ENCODE measurements around the gene GOLGA6L7. TPM values are rescaled to one million over a fixed set of nuclear protein-coding genes. Genes with fewer than 3 reads are reported as not detected.

The GOLGA6L7 gene, protein sequence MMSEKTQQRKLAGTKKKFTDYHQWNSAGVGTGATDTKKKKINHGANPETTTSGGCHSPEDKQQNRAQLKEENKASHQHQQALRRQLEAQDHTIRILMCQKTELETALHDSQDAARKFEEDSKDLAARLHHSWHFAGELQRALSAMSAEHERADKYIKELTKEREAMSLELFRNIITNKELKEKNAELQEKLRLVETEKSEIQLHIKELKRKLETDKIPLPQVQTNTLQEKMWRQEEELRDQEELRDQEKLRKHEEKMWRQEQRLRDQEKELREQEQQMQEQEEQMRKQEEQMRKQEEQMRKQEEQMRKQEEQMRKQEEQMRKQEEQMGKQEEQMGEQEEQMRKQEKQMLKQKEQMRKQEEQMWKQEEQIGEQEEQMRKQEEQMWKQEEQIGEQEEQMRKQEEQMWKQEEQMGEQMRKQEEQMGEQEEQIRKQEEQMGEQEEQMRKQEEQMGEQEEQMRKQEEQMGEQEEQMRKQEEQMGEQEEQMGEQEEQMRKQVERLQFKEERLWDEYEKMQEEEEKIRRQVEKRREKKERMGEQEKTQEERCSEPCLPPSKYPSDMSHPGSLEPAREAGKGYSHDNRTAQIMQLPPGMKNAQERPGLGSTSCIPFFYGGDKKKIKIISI
- total RNA-seq = not detected in 2 replicates

GRCh38 chr15:28848521-28848920 is at the start of gene GOLGA6L7:
Gene GOLGA6L7, minus strand, starts transcription at chr15:28848644. Its CDS starts 95 bp downstream, at chr15:28848549.

DNA sequence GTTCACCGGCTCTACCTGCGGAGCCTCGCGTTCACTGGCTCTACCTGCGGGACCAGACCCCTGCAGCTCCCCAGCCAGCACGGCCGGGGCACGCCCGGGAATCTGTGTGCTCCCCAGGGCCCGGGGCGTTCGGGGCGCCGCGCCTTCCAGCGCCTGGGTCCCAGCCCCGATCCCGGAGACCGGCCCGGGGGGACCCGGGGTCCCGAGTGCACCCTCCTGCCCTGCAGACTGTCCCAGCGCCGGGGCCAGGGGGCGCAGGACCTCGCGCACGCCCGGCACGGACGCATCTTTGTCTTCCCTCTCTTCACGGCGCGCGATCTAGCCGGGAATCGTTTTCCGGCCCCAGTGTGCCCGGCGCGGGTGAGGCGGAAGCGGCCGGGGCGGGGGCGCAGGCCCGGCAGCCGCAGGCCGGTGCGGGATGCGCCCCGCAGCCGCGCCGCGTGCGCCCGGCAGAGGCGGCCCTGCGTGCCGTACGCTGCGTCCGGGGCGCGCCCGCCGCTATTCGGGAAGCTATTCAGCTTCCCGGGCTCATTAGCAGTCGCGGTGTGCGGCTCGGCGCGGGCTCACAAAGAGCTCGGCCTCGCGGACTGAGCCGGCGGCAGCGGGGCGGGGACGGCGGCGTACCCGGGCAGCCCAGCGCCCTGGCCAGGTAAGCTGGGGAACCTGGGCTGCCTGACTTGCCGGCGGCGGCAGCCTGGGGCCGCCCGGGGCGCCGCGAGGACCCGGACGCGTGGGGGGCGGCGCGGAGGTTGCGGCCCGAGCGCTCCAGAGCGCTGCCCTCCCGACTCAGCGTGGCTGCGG is 37.4 kb upstream of the GOLGA6L7 start, which contains the start of gene APBA2:
Gene APBA2, plus strand, starts transcription at position 345 of the 801 bp plus-strand sequence. CDS start 167,911 bp downstream, outside the sequence.

Other genes starting within 250 kb of the GOLGA6L7 start
- 0.73 and 1.2 TPM in 2 replicates for gene GOLGA8M, start 136.2 kb downstream of the GOLGA6L7 start, total RNA-seq
- 2.5 and 12.2 TPM in 2 replicates for gene APBA2, start 37.3 kb upstream of the GOLGA6L7 start, total RNA-seq